ENCODE data around the gene XCR1.
A peak's percentile ranks its signal among the peaks of the same experiment; 100 is the strongest.
"Not testable (repeated sequence)": the region's sequence is repeated elsewhere in the genome, so short reads cannot be mapped to it uniquely, and the experiment has no call there.

Gene XCR1

GRCh38 chr3:46027021-46027705 lies at the start of gene XCR1:
Gene XCR1, minus strand, starts transcription at chr3:46027483. Its CDS starts 5,536 bp downstream, at chr3:46021947.
- no peak for DNase-seq (ENCODE audit: low read depth)

GRCh38 chr3:46076606-46077005 lies 49.3 kb upstream of the XCR1 start:
- DNase-seq (ENCODE audit: low read depth), result no peak

- DNase-seq (ENCODE audit: low read depth), result no peak
These were observed 48.5 kb upstream of the XCR1 start for GRCh38 chr3:46075816-46076215.

- no peak for DNase-seq (ENCODE audit: low read depth)
These were observed 44.1 kb upstream of the XCR1 start for GRCh38 chr3:46071222-46071858.

- DNase-seq (ENCODE audit: low read depth), result no peak
These were observed 43.4 kb upstream of the XCR1 start for GRCh38 chr3:46070595-46071093.

- no peak for DNase-seq (ENCODE audit: low read depth)
These were observed 41.2 kb upstream of the XCR1 start for GRCh38 chr3:46068501-46068900.

GRCh38 chr3:46067401-46067800 lies 40.1 kb upstream of the XCR1 start:
- no peak for DNase-seq (ENCODE audit: low read depth)

GRCh38 chr3:46065750-46066256 lies 38.5 kb upstream of the XCR1 start:
- no peak for DNase-seq (ENCODE audit: low read depth)

GRCh38 chr3:46065294-46065705 lies 38.0 kb upstream of the XCR1 start:
- DNase-seq (ENCODE audit: low read depth), result no peak

- no peak for DNase-seq (ENCODE audit: low read depth)
These were observed 35.4 kb upstream of the XCR1 start for GRCh38 chr3:46062679-46063078.

GRCh38 chr3:46061887-46062286 lies 34.6 kb upstream of the XCR1 start:
- no peak for DNase-seq (ENCODE audit: low read depth)

- no peak for DNase-seq (ENCODE audit: low read depth)
These were observed 33.9 kb upstream of the XCR1 start for GRCh38 chr3:46061108-46061720.

GRCh38 chr3:46060551-46060950 lies 33.3 kb upstream of the XCR1 start:
- DNase-seq (ENCODE audit: low read depth), result no peak

GRCh38 chr3:46059432-46059831 lies 32.1 kb upstream of the XCR1 start:
- no peak for DNase-seq (ENCODE audit: low read depth)

GRCh38 chr3:46058981-46059380 lies 31.7 kb upstream of the XCR1 start:
- DNase-seq (ENCODE audit: low read depth), result no peak

- DNase-seq (ENCODE audit: low read depth), result no peak
These were observed 30.4 kb upstream of the XCR1 start for GRCh38 chr3:46057716-46058115.

GRCh38 chr3:46056686-46057085 lies 29.4 kb upstream of the XCR1 start:
- no peak for DNase-seq (ENCODE audit: low read depth)

GRCh38 chr3:46053761-46054515 lies 26.7 kb upstream of the XCR1 start:
- DNase-seq (ENCODE audit: low read depth), result not testable (repeated sequence)

GRCh38 chr3:46053265-46053664 lies 26.0 kb upstream of the XCR1 start:
- DNase-seq (ENCODE audit: low read depth), result not testable (repeated sequence)

GRCh38 chr3:46052531-46052930 lies 25.2 kb upstream of the XCR1 start:
- no peak for DNase-seq (ENCODE audit: low read depth)

- DNase-seq (ENCODE audit: low read depth), result no peak
These were observed 21.8 kb upstream of the XCR1 start for GRCh38 chr3:46049093-46049492.

GRCh38 chr3:46046231-46046630 lies 18.9 kb upstream of the XCR1 start:
- DNase-seq (ENCODE audit: low read depth), result peak; percentile 11
